Suppressor macrophage (primary cell): ENCODE measurements around the gene SNX9.
"Not testable (repeated sequence)": the region's sequence is repeated elsewhere in the genome, so short reads cannot be mapped to it uniquely, and the experiment has no call there.

ENCODE experiments used
- DNase-seq, 4 experiments: peaks; one replicate each; pipeline ENCODE4 v3.0.0-alpha.2; 2020 to 2022

SNX9 gene

GRCh38 chr6:157928428-157928827 lies 105.4 kb downstream of the SNX9 start:
- DNase-seq: peak; percentile 76 to 82 (median 80)

- no peak for DNase-seq
Measured at GRCh38 chr6:157929076-157929475, 106.0 kb downstream of the SNX9 start.

- DNase-seq: no peak
Measured at GRCh38 chr6:157929765-157930319, 106.8 kb downstream of the SNX9 start.

- no peak for DNase-seq
Measured at GRCh38 chr6:157935786-157936185, 112.7 kb downstream of the SNX9 start.

- DNase-seq: no peak
Measured at GRCh38 chr6:157937318-157937717, 114.3 kb downstream of the SNX9 start.

GRCh38 chr6:157937916-157938315 lies 114.9 kb downstream of the SNX9 start:
- DNase-seq: no peak

- DNase-seq: not testable (repeated sequence)
Measured at GRCh38 chr6:157940375-157941036, 117.5 kb downstream of the SNX9 start.

- DNase-seq: no peak
Measured at GRCh38 chr6:157941101-157941863, 118.2 kb downstream of the SNX9 start.

GRCh38 chr6:157942351-157942750 lies 119.3 kb downstream of the SNX9 start:
- no peak for DNase-seq

- no peak for DNase-seq
Measured at GRCh38 chr6:157943249-157943963, 120.4 kb downstream of the SNX9 start.

- DNase-seq: no peak
Measured at GRCh38 chr6:157943964-157944283, 120.9 kb downstream of the SNX9 start.

- no peak for DNase-seq
Measured at GRCh38 chr6:157944983-157945931, 122.2 kb downstream of the SNX9 start.

GRCh38 chr6:157946053-157946617 lies 123.1 kb downstream of the SNX9 start:
- no peak for DNase-seq

- DNase-seq: no peak
Measured at GRCh38 chr6:157946865-157947532, 124.0 kb downstream of the SNX9 start.

GRCh38 chr6:157950899-157951298 lies 127.9 kb downstream of the SNX9 start:
- peak in 1 of 4 experiments; percentile 7 for DNase-seq

GRCh38 chr6:157951828-157952227 lies 128.8 kb downstream of the SNX9 start:
- DNase-seq: no peak

GRCh38 chr6:157952861-157953351 lies 129.9 kb downstream of the SNX9 start:
- DNase-seq: no peak

- DNase-seq: no peak
Measured at GRCh38 chr6:157953580-157954091, 130.6 kb downstream of the SNX9 start.

GRCh38 chr6:157954150-157955117 lies 131.4 kb downstream of the SNX9 start:
- DNase-seq: peak in 3 of 4 experiments; percentile 20 to 35 (median 28)

- no peak for DNase-seq
Measured at GRCh38 chr6:157955675-157956074, 132.6 kb downstream of the SNX9 start.
